OCI-M2 (cell line): ENCODE data around the gene PRKCE.

ENCODE experiments used
- DNase-seq: peaks from one replicate; lab custom pipeline; 2025; ENCODE audit not compliant: unreplicated experiment; lab: John Stamatoyannopoulos, UW

Gene PRKCE

DNA sequence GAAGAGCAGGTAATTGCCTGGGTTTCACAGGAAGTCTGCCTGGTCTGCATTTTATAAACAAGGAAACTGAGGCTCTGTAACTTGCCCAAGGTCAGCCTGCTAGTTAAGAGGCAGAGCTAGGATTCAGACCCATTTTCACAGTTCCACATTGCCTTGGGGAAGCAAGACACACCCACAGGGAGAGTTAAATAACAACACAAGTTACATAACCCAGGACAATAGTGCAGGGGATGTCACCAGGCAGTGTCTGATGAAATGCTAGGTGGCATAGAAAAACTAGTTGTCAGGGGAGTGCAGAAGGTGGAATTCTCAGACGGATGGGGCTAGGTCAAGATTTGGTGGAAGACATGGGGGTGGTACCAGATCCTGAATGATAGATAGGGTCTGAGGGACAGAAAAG is 69.7 kb downstream of the PRKCE start:
- no peak for DNase-seq

DNA sequence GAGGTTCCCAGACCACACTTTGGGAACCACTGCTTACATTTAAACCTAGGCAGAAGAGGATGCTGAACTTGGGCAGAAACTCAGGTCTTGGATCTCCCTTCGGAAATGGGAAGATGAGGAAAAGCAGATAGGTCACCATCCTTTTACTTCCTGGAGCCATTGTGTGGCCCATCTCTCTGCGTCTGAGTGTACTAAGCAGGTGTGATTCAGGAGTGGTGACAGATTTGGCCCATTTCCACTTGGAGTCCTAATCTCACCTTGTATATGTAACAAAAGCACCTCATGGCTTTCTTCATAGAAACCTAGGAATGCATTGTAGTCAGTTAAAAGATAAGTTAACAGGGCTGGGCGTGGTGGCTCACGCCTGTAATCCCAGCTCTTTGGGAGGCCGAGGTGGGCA is 71.0 kb downstream of the PRKCE start:
- DNase-seq, result no peak

DNA sequence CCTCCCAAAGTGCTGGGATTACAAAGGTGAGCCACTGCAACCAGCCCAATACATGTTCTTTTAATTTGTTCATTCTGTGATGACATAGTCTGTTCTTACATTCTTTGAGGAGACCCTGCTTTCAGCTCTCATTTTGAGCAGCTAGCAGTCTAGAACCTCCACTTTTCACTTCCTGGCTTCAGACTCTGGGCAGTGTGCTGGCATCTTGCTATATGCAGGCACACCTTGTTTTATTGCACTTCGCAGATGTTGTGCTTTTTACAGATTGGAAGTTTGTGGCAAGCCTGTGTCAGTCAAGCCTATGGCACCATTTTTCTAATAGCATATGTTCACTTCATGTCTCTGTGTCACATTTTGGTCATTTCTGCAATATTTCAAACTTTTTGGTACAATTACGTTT is 72.4 kb downstream of the PRKCE start:
- DNase-seq, result no peak

DNA sequence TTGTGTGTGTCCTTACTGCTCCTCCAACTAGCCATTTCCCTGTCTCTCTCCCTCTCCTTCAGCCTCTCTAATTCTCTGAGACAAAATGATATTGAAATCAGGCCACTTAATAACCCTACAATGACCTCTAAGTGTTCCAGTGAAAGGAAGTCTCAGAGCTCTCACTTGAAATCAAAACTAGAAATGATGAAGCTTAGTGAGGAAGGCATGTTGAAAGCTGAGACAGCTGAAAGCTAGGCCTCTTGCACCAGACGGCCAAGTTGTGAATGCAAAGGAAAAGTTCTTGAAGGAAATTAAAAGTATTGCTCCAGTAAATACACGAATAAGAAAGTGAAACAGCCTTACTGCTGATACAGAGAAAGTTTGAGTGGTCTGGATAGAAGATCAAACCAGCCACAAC is 72.9 kb downstream of the PRKCE start:
- no peak for DNase-seq

DNA sequence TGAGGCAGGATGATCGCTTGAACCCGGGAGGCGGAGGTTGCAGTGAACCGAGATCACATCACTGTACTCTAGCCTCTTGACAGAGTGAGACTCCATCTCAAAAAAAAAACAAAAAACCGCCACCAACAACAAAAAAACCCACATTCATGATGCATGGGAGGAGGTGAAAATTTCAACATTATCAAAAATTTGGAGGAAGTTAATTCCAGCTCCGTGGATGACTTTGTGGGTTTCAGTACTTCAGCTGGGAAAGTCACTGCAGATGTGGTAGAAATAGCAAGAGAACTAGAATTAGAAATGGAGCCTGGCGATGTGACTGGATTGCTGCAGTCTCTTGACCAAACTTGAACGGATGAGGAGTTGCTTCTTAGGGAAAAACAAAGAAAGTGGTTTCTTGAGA is 74.3 kb downstream of the PRKCE start:
- DNase-seq, result no peak

DNA sequence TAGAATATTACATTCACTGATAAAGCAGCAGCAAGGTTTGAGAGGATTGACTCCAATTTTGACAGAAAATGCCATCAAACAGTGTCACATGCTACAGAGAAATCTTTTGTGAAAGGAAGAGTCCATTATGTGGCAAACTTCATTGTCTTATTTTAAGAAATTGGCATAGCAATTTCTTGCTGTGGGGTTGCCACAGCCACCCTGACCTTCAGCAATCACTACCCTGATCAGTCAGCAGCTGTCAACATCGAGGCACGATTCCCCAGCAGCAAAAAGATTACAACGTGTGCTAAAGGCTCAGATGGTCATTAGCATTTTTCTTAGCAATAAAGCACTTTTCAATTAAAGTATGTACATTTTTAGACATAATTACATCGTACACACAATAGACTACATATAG is 74.7 kb downstream of the PRKCE start:
- no peak for DNase-seq

DNA sequence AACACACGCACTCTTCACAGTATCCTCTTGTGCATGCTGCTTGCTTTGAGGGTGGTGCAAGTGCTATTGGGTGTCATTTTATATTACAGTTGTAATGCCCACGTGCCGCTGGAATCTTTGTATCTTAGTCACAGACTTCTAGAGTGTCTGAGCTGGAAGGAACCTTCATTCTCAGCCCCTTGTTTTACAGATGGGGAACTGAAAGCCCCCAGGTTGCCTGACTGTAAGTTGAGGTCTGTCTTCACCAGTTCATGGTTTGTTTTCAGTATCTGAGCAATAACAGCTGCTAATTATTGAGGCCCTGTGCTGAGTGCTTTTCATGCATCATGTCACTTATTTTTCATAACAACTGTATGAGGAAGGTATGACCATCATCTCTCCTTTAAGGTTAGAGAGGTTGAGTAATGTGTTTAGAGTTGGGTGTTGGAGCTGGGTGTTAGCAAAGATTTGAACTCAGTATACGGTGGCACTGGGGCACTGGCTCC is 77.0 kb downstream of the PRKCE start:
- DNase-seq, result no peak

DNA sequence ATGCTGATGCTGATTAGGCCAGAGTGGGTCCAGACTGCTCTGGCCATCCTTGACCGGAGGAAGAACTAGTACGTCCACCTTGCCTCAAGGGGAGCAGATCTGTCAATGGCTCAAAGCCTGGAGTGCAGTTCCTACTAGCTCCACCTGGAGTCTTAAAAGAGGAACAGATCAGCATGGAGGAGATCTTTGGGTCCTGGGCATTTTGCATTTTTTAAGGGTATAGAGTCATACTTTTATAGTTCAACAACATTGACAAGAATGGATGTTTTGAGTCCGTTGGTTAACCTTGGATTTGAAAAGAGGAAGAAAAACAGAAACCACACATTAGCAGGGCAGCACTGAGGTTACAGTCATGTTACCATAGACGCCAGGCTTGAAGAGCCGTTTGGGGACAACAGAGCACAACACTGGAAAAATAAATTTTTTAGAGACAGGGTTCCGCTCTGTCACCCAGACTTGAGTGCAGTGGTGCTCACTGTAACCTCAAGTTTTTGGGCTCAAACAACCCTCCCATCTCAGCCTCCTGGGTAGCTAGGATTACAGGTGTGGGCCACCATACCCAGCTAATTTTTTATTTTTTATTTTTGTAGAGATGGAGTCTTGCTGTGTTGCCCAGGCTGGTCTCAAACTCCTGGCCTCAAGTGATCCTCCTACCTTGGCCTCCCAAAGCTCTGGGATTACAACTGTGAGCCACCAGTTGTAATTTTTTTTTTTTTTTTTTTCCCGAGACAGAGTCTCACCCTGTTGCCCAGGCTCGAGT is 78.5 kb downstream of the PRKCE start:
- no peak for DNase-seq

DNA sequence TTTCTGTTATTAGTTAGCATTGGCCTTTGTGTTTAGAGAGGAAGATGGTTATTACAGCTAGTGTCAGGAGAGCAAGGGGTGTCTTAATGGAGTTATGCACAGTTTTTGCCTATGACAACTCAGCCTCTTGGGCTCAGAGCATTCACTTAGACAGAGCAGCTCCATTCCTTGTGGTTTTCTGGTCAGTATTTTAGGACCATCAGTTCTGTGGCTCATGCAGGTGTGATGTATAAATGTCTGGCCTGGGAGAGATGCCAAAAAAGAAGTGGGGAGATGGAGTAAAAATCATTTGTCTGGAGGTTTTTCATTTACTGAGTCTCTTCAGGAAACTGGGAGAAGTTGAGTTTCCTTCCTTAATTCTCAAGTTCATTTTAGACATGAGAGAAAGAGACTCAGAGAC is 79.7 kb downstream of the PRKCE start:
- no peak for DNase-seq

DNA sequence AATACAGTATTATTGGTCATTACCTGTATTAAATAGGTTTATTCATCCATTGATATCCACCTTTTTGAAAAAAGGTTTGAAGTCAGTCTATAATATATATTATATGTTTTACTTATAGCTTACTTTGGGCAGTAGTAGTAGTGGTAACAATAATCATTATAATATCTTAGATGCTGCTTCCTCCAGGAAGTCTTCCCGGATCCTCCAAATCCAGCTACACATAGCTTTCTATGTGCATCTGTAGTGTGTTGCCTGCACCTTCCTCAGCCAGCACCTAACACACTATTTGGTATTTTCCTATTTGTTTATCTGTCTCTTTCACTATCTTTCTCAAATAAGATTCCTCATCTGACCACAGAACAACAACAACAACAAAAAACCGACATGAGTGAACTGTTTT is 81.0 kb downstream of the PRKCE start:
- DNase-seq, result no peak

DNA sequence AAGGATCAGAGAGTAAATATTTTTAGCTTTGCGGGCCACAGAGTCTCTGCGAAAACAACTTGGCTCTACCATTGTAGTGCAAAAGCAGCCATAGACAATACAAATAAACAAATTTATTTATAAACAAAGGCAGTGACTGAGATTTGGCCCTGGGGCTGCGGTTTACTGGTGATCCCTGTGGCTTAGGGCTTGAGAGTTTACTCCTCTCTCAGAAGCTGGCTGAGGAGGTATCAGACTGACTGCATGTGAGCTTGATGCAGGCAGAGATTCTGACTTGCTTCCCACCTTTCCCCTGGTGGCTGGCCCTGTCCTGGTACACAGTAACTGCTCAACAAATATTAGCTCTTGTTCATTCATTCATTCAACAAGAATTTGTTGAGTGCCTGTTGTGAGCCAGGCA is 81.5 kb downstream of the PRKCE start:
- DNase-seq, result no peak

DNA sequence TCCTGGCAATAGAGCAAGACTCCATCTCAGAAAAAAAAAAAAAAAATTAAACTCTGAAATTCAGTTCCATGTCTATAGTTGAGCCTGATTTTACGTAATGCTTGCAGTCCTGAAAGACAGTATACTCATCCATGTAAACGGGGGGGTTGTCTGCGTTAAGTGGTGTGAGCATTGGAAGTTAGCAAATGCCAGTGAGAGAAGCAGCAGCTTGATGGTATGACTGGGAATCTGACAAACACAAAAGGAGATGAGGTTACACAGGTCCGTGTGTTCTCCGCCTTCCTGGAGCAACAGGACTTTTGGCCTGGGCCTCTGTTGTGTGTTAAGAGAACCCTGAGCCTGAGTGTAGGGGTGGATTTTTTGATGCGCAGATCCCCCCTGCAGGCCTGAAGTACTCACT is 82.9 kb downstream of the PRKCE start:
- no peak for DNase-seq

DNA sequence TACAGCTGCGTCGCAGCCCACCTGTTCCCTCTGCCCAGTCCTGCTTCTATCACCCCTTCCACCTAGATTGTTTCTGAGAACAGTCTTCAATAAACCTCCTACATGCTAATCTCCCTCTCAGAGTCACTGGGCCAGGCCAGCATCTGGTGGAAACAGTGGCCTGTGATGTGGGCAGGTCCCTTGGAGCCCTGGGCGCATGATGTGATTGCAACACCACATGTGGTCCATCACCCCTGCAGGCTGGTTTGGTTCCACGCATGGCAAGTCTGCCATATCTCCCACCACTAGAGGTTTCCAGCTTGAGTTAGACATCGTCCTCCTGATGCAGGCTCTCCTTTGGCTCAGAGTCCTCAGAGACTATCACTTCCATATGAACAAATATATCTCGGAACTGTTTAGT is 83.5 kb downstream of the PRKCE start:
- no peak for DNase-seq

DNA sequence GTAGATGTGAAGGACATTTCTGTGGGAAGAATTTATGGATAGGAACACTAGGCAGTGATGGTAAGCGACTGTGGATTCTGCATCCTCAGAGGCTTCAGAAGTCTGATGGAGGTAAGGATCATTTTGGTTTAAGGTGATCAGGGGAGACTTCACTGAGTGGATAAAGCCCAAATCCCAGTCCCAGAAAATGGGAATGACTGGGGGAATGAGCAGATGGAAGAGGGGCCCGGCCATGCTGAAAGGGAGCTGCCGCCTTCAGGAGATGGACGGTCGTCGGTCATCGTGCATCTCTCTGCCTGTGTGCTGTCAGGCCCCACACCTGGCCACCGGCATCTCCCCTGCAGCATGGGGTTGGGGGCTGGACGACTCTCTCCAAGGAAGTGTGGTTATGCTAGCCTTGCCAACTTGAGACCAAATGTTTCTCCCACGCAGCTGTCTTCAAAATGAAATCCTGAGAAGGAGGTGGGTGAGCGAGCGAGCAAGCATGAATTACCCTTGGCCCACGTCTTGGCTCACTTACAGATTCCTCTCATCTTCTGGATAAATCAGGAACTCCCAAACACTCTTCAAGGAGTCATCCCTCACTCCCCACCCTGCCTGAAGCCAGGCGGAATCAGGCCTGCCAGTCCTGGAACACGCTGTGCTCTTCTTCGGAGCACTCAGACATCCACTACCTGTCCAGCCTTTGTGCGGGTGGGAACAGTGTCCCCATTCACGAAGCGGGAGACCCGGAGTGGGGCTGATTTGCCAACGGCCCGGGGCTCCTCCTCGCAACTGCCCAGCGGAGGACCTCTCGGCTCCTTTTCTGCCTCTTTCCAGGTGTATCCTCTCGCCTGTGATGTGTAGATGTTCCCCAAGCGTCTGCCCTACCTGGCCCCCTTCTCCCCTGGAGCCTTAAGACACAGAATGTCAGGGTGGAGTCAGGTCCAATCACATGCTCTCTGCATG is 85.6 kb downstream of the PRKCE start:
- no peak for DNase-seq

DNA sequence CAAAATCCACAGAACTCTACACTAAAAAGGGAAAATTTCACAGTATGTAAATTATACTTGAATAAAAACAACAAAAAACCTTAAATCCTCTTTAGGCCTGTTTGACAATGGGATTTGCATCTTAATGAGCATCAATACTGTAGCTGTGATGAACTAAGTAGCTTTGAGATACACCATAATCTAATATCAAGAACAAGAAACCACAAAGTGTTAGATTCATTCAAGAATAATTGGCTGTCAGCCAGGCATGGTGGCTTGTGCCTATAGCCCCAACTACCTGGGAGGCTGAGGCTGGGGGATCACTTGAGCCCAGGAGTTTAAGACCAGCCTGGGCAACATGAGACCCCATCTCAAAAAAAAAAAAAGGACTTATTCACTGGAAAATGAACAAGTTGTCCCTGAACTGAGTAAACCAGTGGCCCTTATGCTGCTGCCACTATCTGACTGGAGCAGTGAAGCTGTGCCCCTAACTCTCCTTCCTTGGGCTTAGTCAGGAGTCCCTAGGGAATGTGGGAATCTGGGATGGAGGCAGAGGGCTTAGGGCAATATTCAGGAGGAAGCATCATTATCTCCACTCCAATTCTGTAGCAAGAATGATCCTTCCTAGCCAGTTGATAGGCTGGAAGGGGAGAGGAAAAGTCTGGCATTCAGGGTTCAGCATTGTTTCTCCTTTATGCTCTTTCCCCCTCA is 88.5 kb downstream of the PRKCE start:
- no peak for DNase-seq

DNA sequence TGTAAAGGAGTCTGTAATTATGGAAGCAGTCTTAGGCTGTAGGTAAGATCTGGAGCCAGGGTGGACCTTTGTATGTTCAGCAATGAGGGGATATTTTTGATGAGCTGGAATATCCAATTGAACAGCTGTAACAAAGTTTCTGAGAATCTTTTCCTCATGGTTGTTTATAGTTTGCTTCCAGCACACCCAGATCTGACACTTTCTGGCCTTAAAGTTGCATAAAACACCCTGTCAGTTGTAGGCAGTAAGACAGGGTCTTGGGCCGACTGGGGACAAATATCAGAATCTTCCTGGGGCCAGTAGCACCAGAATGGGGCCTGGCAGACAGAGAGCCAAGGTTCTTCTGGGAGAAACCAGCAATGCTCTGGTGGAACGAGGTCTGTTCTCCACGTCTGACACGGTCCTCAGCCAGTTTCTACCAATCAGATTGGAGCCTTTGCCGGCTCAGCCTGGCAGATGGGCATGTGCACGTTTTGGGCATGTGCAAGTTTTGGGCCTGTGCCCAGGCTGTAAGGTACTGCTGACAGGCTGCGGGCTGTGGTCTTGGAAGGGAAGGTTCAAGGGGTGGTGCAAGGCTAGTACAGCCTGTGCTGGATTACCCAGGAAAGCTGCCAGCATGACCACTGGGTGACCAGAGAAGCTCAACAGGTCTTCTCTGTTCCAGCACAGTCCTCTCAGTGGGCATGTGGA is 89.8 kb downstream of the PRKCE start:
- DNase-seq, result no peak

DNA sequence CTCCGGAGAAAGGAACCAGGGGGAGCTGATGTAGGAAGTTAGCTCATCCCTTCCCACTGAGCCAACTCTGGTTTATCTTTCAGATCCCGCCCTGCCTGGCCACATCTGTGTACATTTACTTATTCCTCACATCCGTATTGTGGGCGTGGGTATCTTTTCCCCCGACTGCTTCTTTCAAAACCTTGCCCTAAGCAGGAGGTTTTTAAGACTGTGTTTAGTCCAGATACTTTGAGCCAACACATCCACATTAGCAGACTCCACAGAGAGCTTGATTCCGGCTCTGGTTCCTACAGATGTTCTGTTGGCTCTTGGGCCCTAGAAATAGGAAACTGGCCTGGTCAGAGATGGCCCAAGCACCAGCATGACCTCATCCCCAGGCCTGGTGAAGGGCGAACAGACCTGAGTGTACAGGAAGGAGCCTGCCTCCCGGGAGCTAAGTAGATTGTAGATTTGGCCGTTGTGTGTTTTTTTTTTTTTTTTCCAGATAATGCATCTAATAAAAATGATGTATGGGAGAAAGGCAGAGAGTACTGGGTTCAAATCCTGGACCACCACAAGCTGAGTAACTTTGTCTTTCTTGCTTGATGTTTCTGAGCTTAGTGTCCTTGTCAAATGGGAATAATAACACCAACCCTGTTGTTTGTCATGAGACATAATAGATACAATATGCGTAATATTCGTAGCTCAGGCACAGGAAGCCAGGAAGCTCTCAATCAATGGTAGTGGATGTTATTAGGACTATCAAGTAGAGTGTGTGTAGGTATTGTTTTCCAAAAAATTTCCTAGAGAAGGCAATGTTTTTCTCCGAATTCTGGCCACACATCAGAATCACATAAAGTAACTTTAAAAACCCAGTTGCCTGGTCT is 92.3 kb downstream of the PRKCE start:
- no peak for DNase-seq

DNA sequence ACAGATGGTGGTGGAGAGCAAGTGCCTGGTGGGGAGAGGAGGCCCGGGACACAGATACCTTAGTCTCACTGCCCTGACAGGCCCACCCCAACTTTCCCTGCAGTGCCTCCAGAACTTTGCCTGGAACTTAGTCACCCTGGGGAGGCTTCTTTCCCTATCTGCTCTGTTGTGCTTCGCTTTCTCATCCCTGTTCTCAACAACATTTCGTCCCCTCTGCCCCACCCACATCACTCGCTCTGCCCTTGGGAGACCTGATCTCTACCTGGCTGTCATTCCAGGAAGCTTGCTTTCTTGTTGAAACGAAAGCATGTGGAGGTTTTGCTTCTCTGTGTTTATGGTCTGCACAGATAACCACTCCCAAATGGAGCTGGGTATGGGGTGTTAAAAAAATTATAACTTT is 93.8 kb downstream of the PRKCE start:
- DNase-seq, result no peak

DNA sequence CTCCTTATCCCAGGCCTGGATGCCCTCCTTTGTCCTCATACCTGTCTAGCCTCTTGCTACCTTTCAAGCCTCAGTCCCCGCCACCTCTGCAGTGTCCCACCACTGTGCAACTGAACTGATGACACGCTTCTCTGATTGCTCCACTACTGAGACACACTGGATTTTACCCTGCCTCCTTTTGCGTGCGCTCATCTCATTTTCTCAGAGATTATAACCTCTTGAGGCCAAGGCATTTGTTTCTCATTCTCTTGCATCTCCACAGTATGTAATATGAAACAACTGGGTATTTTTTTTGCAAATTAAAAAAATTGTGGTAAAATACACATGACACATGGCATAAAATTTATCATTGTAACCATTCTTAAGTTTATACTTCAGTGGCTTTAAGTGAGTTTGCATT is 95.4 kb downstream of the PRKCE start:
- DNase-seq, result no peak

DNA sequence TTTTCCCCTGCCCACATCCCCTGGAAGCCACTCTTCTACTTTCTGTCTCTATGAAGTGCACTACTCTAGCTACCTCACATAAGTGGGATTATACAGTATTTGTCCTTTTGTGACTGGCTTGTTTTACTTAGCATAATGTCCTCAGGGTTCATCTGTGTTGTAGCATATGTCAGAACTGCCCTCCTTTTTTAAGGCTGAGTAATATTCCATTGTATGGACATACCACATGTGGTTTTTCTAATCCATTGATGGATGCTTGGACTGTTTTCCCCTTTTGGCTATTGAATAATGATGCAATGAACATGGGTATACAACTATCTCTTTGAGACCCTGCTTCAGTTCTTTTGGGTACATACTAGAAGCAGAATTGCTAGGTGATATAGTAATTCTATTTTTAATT is 95.9 kb downstream of the PRKCE start:
- no peak for DNase-seq
